GM13977 (cell line): ENCODE data around the gene HSDL2.

Experiments
- DNase-seq: peaks from one replicate; pipeline ENCODE4 v3.0.0; 2012; ENCODE audit warnings: low spot score
- in situ Hi-C: fragments of 300-500 bp; cut with MboI; formaldehyde crosslinking; loops from one replicate; pipeline ENCODE4 v1.12.0; 2022; ENCODE audit warnings: low sequenced_read_pairs, low pct_unique_long_range_greater_than_20kb, mixed read lengths, inconsistent platforms; ENCODE audit not compliant: unreplicated experiment
- TF ChIP-seq, protein P1 (sequence below): IDR thresholded peaks from 2 replicates; pipeline ENCODE4 v1.5.1; 2012; ENCODE audit warnings: mild to moderate bottlenecking, control low read depth; ENCODE audit not compliant: insufficient read depth; ENCODE audit errors: extremely low read depth, missing control alignments

Gene HSDL2

DNA sequence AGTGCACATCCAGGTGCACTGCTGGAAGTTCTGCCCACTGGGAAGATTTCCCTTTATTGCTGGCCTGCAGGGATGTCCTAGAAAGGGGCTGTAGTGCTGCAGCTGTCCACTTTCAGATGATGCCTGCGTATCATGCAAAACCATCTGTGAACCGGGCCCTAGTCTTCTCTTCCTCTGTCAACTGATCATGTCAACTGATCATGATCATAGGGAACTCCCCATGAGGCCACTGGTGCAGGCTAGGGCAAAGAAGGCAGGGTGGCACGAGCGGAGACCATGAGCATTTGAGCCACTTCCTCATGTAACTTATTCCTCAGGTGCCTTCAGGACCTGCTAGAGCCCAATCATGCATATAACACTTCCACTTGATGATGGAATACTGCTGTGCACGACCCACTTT lies 4.5 kb upstream of the HSDL2 start:
- TF ChIP-seq, protein P1, sequence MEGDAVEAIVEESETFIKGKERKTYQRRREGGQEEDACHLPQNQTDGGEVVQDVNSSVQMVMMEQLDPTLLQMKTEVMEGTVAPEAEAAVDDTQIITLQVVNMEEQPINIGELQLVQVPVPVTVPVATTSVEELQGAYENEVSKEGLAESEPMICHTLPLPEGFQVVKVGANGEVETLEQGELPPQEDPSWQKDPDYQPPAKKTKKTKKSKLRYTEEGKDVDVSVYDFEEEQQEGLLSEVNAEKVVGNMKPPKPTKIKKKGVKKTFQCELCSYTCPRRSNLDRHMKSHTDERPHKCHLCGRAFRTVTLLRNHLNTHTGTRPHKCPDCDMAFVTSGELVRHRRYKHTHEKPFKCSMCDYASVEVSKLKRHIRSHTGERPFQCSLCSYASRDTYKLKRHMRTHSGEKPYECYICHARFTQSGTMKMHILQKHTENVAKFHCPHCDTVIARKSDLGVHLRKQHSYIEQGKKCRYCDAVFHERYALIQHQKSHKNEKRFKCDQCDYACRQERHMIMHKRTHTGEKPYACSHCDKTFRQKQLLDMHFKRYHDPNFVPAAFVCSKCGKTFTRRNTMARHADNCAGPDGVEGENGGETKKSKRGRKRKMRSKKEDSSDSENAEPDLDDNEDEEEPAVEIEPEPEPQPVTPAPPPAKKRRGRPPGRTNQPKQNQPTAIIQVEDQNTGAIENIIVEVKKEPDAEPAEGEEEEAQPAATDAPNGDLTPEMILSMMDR, result no peak
- in situ Hi-C loops, result no loop called here
- DNase-seq, result no peak

DNA sequence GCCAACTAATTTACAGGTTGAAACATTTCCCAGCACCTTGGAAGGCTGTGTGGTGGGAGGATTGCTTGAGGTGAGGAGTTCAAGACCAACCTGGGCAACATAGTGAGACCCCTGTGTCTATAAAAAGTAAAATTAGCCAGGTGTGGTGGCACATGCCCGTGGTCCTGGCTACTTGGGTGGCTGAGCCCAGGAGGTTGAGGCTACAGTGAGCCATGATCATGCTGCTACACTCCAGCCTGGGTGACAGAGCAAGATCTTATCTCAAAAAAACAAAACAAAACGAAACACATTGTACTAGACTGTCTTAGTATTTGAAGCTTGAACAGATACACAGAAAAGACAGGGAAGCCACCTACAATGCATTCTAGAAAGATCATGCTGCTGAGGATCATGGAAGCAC lies 2.8 kb upstream of the HSDL2 start:
- in situ Hi-C loops, result no loop called here
- TF ChIP-seq, protein P1, result no peak
- DNase-seq, result no peak

DNA sequence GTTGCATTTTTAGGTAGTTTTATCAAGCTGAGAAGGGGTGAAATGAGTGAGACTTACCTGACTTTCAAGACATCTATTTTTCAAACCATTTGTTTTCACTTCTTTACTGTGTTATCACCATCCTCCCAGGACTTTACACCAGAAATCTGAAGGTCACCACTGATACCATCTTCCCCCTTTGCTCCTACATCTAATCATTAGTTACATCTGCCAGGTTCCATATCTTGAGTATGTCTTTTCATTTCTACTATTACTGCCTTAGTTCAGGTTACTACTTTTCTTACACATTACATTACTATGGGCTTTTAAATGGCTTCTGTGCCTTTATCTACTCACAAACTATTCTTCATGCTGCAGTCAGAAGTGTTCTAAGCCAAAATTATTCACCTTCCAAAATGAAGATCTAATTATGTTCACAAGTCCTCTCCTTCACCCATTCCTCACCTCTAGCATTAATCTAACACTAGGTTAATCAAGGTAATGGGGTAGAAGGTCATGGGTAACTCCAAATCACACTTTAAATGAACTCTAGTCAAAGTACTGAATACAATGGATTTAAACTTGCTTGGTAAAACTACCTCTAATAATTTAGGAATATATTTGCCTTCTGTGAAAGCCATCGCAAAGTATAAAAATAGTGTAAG lies 2.1 kb upstream of the HSDL2 start:
- TF ChIP-seq, protein P1, result no peak
- in situ Hi-C loops, result no loop called here
- DNase-seq, result no peak

DNA sequence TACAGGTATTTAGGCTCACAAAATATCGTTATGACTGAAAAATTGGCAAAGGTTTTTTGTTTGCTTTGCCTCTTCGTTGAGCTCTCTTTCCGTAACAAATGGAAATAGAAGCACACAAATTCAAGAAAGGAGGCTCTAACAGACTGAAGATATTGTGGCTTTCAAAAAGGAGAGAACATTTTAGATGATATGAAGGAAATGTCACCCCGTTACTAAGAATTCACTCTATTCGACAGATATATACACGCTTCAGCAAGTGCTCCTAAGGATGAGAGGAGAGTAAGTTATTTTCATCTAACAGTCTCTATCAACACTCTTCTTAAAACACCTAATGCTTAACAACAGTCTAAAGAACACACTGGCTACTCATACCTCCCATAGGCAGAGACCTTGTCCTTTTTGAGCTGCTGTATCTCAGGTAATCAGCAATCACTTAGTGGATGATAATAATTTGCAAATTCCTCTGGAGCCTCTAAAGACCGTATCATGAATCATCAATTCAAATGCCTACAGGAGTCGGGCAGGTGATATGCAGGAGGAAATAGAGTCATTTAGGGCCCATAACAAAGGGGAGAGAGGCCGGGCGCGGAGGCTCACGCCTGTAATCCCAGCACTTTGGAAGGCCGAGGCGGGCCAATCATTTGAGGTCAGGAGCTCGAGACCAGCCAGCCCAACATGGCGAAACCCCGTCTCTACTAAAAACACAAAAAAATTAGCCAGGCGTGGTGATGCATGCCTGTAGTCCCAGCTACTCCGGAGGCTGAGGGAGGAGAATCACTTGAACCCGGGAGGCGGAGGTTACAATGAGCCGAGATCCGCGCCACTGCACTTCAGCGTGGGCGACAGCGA lies 1.4 kb upstream of the HSDL2 start:
- in situ Hi-C loops, result no loop called here
- no peak for DNase-seq
- TF ChIP-seq, protein P1, result no peak

DNA sequence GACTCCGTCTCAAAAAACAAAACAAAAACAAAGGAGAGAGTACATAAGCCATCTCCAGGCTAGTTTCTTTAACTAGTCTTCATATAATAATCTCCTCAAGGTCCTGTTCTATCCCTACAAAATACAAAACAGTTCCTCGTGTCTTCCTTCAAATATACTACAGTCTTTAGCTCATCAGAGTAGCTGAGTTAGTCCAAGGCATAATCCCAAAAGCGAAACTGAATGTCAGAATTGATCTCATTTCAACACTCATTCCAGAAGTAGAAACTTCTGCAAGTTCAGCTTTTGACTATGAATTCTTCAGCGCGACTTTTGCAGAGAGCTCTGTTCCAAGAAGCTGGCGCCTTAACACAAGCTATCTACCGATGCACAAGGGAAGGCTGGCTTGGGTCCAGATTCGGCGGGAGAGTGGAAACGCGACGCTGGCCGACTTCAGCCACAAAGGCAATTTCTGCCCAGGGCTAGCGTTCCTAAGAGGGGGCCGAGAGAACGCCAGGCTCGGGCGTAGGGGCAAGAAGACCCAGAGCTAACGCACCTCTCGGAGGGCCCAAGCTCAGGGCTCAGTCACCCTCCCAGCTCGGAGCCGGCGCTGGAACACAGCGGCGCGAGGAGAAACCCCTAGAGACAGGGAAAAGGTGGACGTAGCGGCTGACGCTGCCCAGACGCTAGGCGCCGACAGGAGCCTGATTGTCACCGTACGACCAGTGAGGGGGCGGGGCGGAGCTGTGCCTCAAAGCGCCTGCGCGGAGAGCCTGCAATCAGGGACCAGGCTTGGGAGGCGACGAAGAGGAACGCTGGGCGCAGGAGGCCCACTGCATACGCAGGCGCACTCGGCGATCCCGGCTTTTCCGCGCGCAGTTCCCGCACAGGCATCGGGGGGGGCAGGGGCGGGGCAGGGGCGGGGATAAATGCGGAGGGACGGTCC lies 469 bp upstream of the HSDL2 start:
- TF ChIP-seq, protein P1, result no peak
- DNase-seq, result peak; percentile 96
- in situ Hi-C loops, result no loop called here

DNA sequence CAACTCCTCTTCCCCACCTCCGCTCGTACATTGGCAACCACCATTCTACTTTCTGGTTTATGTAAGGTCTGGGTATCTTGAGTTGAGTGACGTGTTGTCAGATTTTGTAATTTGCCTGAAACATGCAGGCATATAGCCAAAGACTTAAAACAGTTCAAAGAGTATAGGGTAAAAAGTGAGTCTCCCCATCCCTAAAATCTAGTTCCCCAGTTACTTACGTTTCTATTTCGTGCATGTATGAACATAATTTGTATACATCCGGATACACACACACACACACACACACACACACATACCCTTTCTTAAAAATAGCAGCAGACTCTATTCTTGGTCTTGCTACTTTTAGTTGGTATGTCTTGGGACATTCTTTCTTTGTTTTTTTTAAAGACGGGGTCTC lies 915 bp downstream of the HSDL2 start:
- DNase-seq, result peak; percentile 36
- in situ Hi-C loops, result no loop called here
- TF ChIP-seq, protein P1, result no peak
